DOHH2 (cell line): ENCODE results near the gene FLRT1.

Experiments
- H3F3A ChIP-seq: fragments of 200-600 bp; sonication (generic), shearing (Covaris generic); 2 replicates; pipeline ENCODE4 v1.6.0; 2016; ENCODE audit warnings: antibody characterized with exemption, mild to moderate bottlenecking; ENCODE audit not compliant: control insufficient read depth, insufficient read depth
- H3K27ac ChIP-seq: fragments of 200-600 bp; sonication (generic); 2 replicates; pipeline ENCODE4 v1.5.1; 2014; ENCODE audit warnings: low read depth, mild to moderate bottlenecking, low read length, moderate library complexity
- H3K27me3 ChIP-seq: fragments of 200-600 bp; sonication (generic); 2 replicates; pipeline ENCODE4 v1.6.1; 2014; ENCODE audit warnings: mild to moderate bottlenecking, low read length, mixed read lengths; ENCODE audit not compliant: control insufficient read depth
- H3K36me3 ChIP-seq: fragments of 200-600 bp; sonication (generic); 2 replicates; pipeline ENCODE4 v1.6.1; 2014; ENCODE audit warnings: mild to moderate bottlenecking, low read length, moderate library complexity, mixed read lengths; ENCODE audit not compliant: control insufficient read depth
- H3K4me1 ChIP-seq: fragments of 200-600 bp; sonication (generic); 2 replicates; pipeline ENCODE4 v1.6.1; 2014; ENCODE audit warnings: mild to moderate bottlenecking, low read length, mixed read lengths; ENCODE audit not compliant: control insufficient read depth
- H3K4me2 ChIP-seq: fragments of 200-600 bp; sonication (generic); 2 replicates; pipeline ENCODE4 v1.6.0; 2014; ENCODE audit warnings: mild to moderate bottlenecking, low read length, moderate library complexity
- H3K4me3 ChIP-seq: fragments of 200-600 bp; sonication (generic); 2 replicates; pipeline ENCODE4 v1.5.1; 2014; ENCODE audit warnings: mild to moderate bottlenecking, low read length, mixed read lengths
- H3K79me2 ChIP-seq: fragments of 200-600 bp; sonication (generic); 2 replicates; pipeline ENCODE4 v1.6.1; 2014; ENCODE audit warnings: mild to moderate bottlenecking, low read length, mixed read lengths; ENCODE audit not compliant: control insufficient read depth
- H3K9me2 ChIP-seq: fragments of 200-600 bp; sonication (generic); replicated peaks from 2 replicates; pipeline ENCODE4 v1.6.1; 2014; ENCODE audit warnings: mild to moderate bottlenecking, low read length, mixed read lengths; ENCODE audit not compliant: control insufficient read depth
- H3K9me3 ChIP-seq: fragments of 200-600 bp; sonication (generic); 2 replicates; pipeline ENCODE4 v1.6.1; 2014; ENCODE audit warnings: antibody characterized with exemption, low read length, mixed read lengths; ENCODE audit not compliant: control insufficient read depth, insufficient read depth
- H4K20me1 ChIP-seq: fragments of 200-600 bp; sonication (generic); 2 replicates; pipeline ENCODE4 v1.6.0; 2014; ENCODE audit warnings: low read depth, mild to moderate bottlenecking, antibody characterized with exemption, low read length, moderate library complexity; ENCODE audit not compliant: control insufficient read depth, insufficient read depth
- EZH2phosphoT487 ChIP-seq: fragments of 200-600 bp; sonication (generic); IDR thresholded peaks from 2 replicates; pipeline ENCODE4 v1.6.1; 2017; ENCODE audit warnings: borderline replicate concordance, mild to moderate bottlenecking, antibody characterized with exemption, low read length, moderate library complexity, mixed read lengths
- TF ChIP-seq, protein P1 (sequence below): fragments of 200-600 bp; sonication (generic); IDR thresholded peaks from one replicate; pipeline ENCODE4 v1.5.1; 2014; ENCODE audit warnings: antibody characterized with exemption, mild to moderate bottlenecking, low read depth, low read length; ENCODE audit not compliant: poor library complexity, severe bottlenecking

Gene FLRT1

DNA sequence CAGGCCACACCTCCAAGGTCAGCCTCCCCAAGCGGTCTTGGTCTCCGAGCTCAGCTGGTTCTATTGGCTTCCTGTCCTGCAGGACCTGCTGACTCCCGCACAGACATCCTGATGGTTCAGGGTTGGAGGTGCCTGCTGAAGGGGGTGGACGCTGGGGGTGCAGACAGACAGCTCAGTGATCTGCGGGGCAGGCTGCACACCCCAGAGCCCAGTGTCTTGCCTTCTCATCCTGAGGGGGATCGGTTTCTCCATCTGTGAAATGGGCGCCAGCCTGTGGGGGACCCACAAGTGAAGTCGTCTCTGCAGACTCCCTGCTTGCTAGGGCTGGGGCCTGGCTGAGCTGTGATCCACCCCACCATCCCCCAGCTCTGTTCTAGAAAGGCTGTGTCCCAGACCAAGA is 13.8 kb downstream of the FLRT1 start:
- Histone ChIP-seq H3K79me2 (no peaks in the 10 kb centered on the region), H3K36me3 (no peaks in the 10 kb centered on the region), H4K20me1 (no peaks in the 10 kb centered on the region), H3K9me3 (no peaks in the 10 kb centered on the region), H3K4me3 (no peak overlapping the region), H3K27ac (no peak overlapping the region), H3K9me2 (no peaks in the 10 kb centered on the region), H3K4me2 (no peak overlapping the region), H3F3A (no peaks in the 10 kb centered on the region), H3K27me3 (no peaks in the 10 kb centered on the region), H3K4me1 (no peaks in the 10 kb centered on the region)
- TF ChIP-seq EZH2phosphoT487, result no peak
- TF ChIP-seq, protein P1, sequence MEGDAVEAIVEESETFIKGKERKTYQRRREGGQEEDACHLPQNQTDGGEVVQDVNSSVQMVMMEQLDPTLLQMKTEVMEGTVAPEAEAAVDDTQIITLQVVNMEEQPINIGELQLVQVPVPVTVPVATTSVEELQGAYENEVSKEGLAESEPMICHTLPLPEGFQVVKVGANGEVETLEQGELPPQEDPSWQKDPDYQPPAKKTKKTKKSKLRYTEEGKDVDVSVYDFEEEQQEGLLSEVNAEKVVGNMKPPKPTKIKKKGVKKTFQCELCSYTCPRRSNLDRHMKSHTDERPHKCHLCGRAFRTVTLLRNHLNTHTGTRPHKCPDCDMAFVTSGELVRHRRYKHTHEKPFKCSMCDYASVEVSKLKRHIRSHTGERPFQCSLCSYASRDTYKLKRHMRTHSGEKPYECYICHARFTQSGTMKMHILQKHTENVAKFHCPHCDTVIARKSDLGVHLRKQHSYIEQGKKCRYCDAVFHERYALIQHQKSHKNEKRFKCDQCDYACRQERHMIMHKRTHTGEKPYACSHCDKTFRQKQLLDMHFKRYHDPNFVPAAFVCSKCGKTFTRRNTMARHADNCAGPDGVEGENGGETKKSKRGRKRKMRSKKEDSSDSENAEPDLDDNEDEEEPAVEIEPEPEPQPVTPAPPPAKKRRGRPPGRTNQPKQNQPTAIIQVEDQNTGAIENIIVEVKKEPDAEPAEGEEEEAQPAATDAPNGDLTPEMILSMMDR, result no peak

DNA sequence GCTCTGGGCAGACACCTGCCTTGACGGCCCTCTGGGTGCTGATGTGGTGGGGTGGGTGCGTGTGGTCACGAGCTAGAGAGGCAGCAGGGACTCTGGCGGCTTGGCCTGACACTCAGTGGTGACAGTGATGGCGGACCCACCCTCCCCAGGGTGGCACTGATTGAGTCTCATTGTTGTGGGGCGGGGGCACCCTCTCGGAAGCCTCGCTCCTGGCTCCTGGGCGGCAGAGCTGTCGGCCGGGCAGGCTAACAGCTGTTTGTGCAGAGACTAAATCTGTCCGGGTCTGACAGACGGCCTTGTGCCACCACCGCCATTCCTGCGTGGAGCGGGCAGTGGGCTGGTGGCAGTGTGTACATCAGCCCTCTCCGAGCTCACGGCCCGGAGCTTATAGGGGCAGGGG is 15.6 kb downstream of the FLRT1 start:
- Histone ChIP-seq H3K4me2 (no peak overlapping the region), H3K4me3 (no peak overlapping the region), H3K79me2 (no peaks in the 10 kb centered on the region), H3F3A (no peaks in the 10 kb centered on the region), H3K9me2 (no peaks in the 10 kb centered on the region), H3K9me3 (no peaks in the 10 kb centered on the region), H3K27me3 (no peaks in the 10 kb centered on the region), H4K20me1 (no peaks in the 10 kb centered on the region), H3K27ac (no peak overlapping the region), H3K36me3 (no peaks in the 10 kb centered on the region), H3K4me1 (no peaks in the 10 kb centered on the region)
- TF ChIP-seq, protein P1, result no peak
- TF ChIP-seq EZH2phosphoT487, result no peak

DNA sequence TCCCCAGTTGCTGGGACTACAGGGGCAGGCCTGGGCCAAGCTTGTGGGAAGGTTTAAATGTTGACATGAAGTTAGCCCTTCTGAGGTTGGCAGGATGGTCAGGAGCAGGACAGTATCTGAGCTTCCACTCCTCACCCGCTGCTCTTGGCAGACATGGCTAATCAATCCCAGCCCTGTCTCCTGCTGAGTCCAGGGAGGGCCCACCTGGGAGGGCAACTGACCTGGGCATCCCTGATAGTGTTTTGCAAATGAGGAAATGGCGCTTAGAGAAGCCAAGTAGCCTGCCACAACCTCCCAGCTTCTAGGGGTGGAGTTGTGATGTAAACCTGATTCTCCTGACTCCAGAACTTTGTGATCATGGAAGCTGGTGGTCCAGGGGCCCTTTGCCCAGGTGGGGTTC is 16.7 kb downstream of the FLRT1 start:
- H3K4me3 ChIP-seq, result no peak overlapping the region
- TF ChIP-seq EZH2phosphoT487, result no peak
- TF ChIP-seq, protein P1, result no peak
- no peaks in the 10 kb centered on the region for H3F3A ChIP-seq
- no peaks in the 10 kb centered on the region for H4K20me1 ChIP-seq
- no peaks in the 10 kb centered on the region for H3K4me1 ChIP-seq
- no peaks in the 10 kb centered on the region for H3K79me2 ChIP-seq
- no peaks in the 10 kb centered on the region for H3K27me3 ChIP-seq
- no peaks in the 10 kb centered on the region for H3K9me2 ChIP-seq
- no peak overlapping the region for H3K27ac ChIP-seq
- H3K9me3 ChIP-seq, result no peaks in the 10 kb centered on the region
- H3K4me2 ChIP-seq, result no peak overlapping the region
- no peaks in the 10 kb centered on the region for H3K36me3 ChIP-seq
